K562 (cell line): ENCODE data around the gene TTC31. TPM values are rescaled to one million over a fixed set of nuclear protein-coding genes. Genes with fewer than 3 reads are reported as not detected.
A peak's percentile ranks its signal among the peaks of the same experiment; 100 is the strongest.

Experiments
- ARID1B ChIP-seq: fragments of 450-650 bp; IDR thresholded peaks from 2 replicates; pipeline ENCODE4 v1.6.1; 2016; ENCODE audit warnings: antibody characterized with exemption, mild to moderate bottlenecking, inconsistent platforms
- CCNT2 ChIP-seq: IDR thresholded peaks from 2 replicates; pipeline ENCODE4 v1.6.1; 2011; ENCODE audit warnings: borderline replicate concordance, low read depth, mild to moderate bottlenecking, moderate library complexity, mixed read lengths, low read length; ENCODE audit not compliant: insufficient read length; ENCODE audit errors: extremely low read depth
- ETS2 ChIP-seq: IDR thresholded peaks from 2 replicates; pipeline ENCODE4 v1.6.1; 2016; ENCODE audit warnings: borderline replicate concordance, missing genetic modification characterization, mild to moderate bottlenecking, moderate library complexity, missing compliant biosample characterization; ENCODE audit not compliant: poor library complexity, severe bottlenecking
- HDAC1 ChIP-seq, 2 experiments: fragments of 450-650 bp; IDR thresholded peaks; 2 replicates each; pipeline ENCODE4 v1.6.1; 2016 to 2017; ENCODE audit warnings: inconsistent platforms in 1 of 2, mild to moderate bottlenecking in 1 of 2, moderate library complexity in 1 of 2
- PHB ChIP-seq: fragments of 250-450 bp; sonication (Bioruptor Pico); IDR thresholded peaks from 2 replicates; pipeline ENCODE4 v1.5.0; 2021
- RBM15 ChIP-seq: fragments of 200-400 bp; formaldehyde crosslinking; IDR thresholded peaks from 2 replicates; pipeline ENCODE4 v1.6.1; 2018; ENCODE audit warnings: mild to moderate bottlenecking, low read length, moderate library complexity; ENCODE audit not compliant: insufficient read depth
- ZNF311 ChIP-seq: fragments of 250-450 bp; sonication (Bioruptor Pico); IDR thresholded peaks from 2 replicates; pipeline ENCODE4 v1.4.0; 2020; ENCODE audit warnings: mild to moderate bottlenecking, moderate library complexity
- ZSCAN29 ChIP-seq: fragments of 450-650 bp; IDR thresholded peaks from 2 replicates; pipeline ENCODE4 v1.6.1; 2017
- polyA plus RNA-seq, 8 experiments: library from polyadenylated mRNA; depleted of rRNA in 4 of 8; stranded (reverse) in 5 of 8; unstranded in 3 of 8; fragments of >200 nt; fragmentation: Nextera tagmentation in 2 of 8; fragmentation: Illumina TruSeq in 1 of 8; extraction: Ambion mirVana in 2 of 8; extraction: Trizol in 1 of 8; gene quantifications; 2 replicates each; pipeline versions ENCODE4 v1.2.1 to v1.2.3, GENCODE V29; 2011 to 2014; ENCODE audit warnings: inconsistent platforms in 1 of 8, missing spikeins in 1 of 8
- total RNA-seq, 7 experiments: library from RNA; depleted of rRNA in 6 of 7; stranded (reverse); fragments of >200 nt in 6 of 7; fragmentation: Illumina TruSeq in 2 of 7; extraction: Trizol in 2 of 7; gene quantifications; 2 replicates each; pipeline versions ENCODE4 v1.2.1 to v1.2.3, GENCODE V29; 2011 to 2021; ENCODE audit warnings: low replicate concordance in 1 of 7
- TF ChIP-seq, protein P1 (sequence below): fragments of 450-650 bp; IDR thresholded peaks from 2 replicates; pipeline ENCODE4 v1.6.1; 2016; ENCODE audit warnings: mild to moderate bottlenecking, moderate library complexity
- TF ChIP-seq, protein P2 (sequence below): sonication (generic); formaldehyde crosslinking; IDR thresholded peaks from 2 replicates; pipeline ENCODE4 v1.9.0; 2022; ENCODE audit warnings: mild to moderate bottlenecking, missing genetic modification reagents

Gene TTC31
- total and polyA plus RNA-seq, 9 of the 15 experiments (the other 6 are each of a cell fraction or from before 2014, with no cell fraction given), result 4.7 to 30.5 (median 15.9) TPM

DNA sequence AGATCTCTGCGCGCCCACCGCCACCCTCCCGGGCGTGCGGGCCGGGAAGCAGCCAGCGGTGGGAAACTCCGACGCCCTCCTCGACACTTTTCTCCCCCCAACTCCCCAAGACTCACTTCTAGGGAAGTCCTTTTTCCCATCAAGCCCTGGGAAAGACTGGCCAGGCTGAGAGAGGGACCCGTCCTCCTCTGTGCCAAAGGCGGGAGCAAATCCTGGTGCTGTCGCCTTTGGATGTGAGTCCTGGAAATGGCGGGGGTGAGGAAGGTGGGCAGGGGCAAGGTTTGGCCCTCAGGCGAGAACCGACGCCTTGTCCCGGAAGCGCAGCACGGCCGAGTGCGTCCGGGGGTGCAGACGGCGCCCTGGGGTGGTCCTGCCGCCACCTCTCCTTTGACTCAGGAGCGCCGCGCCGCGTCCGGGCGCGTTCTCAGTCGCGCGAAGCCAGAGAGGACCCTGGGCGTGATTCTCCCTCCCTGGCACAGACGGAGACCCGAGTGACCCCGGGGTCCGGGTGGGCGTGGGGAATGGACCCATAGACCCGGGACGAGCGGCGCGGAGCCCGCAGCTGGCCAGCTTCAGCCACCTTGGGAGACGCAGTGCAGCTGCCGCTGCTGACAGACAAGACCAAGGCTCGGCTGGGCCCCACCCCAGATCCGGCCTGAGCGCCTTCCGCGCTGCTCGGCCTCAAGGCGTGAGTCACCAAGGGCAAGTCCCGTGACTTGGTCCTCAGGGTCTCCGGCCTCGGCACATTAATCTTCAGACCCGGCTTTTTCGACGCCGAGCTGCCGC lies 20.0 kb downstream of the TTC31 start (continued):
- TF ChIP-seq, protein P1, sequence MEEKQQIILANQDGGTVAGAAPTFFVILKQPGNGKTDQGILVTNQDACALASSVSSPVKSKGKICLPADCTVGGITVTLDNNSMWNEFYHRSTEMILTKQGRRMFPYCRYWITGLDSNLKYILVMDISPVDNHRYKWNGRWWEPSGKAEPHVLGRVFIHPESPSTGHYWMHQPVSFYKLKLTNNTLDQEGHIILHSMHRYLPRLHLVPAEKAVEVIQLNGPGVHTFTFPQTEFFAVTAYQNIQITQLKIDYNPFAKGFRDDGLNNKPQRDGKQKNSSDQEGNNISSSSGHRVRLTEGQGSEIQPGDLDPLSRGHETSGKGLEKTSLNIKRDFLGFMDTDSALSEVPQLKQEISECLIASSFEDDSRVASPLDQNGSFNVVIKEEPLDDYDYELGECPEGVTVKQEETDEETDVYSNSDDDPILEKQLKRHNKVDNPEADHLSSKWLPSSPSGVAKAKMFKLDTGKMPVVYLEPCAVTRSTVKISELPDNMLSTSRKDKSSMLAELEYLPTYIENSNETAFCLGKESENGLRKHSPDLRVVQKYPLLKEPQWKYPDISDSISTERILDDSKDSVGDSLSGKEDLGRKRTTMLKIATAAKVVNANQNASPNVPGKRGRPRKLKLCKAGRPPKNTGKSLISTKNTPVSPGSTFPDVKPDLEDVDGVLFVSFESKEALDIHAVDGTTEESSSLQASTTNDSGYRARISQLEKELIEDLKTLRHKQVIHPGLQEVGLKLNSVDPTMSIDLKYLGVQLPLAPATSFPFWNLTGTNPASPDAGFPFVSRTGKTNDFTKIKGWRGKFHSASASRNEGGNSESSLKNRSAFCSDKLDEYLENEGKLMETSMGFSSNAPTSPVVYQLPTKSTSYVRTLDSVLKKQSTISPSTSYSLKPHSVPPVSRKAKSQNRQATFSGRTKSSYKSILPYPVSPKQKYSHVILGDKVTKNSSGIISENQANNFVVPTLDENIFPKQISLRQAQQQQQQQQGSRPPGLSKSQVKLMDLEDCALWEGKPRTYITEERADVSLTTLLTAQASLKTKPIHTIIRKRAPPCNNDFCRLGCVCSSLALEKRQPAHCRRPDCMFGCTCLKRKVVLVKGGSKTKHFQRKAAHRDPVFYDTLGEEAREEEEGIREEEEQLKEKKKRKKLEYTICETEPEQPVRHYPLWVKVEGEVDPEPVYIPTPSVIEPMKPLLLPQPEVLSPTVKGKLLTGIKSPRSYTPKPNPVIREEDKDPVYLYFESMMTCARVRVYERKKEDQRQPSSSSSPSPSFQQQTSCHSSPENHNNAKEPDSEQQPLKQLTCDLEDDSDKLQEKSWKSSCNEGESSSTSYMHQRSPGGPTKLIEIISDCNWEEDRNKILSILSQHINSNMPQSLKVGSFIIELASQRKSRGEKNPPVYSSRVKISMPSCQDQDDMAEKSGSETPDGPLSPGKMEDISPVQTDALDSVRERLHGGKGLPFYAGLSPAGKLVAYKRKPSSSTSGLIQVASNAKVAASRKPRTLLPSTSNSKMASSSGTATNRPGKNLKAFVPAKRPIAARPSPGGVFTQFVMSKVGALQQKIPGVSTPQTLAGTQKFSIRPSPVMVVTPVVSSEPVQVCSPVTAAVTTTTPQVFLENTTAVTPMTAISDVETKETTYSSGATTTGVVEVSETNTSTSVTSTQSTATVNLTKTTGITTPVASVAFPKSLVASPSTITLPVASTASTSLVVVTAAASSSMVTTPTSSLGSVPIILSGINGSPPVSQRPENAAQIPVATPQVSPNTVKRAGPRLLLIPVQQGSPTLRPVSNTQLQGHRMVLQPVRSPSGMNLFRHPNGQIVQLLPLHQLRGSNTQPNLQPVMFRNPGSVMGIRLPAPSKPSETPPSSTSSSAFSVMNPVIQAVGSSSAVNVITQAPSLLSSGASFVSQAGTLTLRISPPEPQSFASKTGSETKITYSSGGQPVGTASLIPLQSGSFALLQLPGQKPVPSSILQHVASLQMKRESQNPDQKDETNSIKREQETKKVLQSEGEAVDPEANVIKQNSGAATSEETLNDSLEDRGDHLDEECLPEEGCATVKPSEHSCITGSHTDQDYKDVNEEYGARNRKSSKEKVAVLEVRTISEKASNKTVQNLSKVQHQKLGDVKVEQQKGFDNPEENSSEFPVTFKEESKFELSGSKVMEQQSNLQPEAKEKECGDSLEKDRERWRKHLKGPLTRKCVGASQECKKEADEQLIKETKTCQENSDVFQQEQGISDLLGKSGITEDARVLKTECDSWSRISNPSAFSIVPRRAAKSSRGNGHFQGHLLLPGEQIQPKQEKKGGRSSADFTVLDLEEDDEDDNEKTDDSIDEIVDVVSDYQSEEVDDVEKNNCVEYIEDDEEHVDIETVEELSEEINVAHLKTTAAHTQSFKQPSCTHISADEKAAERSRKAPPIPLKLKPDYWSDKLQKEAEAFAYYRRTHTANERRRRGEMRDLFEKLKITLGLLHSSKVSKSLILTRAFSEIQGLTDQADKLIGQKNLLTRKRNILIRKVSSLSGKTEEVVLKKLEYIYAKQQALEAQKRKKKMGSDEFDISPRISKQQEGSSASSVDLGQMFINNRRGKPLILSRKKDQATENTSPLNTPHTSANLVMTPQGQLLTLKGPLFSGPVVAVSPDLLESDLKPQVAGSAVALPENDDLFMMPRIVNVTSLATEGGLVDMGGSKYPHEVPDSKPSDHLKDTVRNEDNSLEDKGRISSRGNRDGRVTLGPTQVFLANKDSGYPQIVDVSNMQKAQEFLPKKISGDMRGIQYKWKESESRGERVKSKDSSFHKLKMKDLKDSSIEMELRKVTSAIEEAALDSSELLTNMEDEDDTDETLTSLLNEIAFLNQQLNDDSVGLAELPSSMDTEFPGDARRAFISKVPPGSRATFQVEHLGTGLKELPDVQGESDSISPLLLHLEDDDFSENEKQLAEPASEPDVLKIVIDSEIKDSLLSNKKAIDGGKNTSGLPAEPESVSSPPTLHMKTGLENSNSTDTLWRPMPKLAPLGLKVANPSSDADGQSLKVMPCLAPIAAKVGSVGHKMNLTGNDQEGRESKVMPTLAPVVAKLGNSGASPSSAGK, result peak; percentile 80
- TF ChIP-seq ARID1B (peak; percentile 79), RBM15 (no peak), PHB (CRISPR knock-in tag) (peak; percentile 64; the same call in 1 of the 2 replicates), ZNF311 (CRISPR knock-in tag) (no peak), ZSCAN29 (0 out of 2 replicates have a peak, but pooled peaks have one; percentile 20), CCNT2 (peak; percentile 74), ETS2 (no peak), HDAC1 (IDR thresholded peaks at IDR 0.05) (peak in 1 of 2 experiments; percentile 37; a peak in 2 of 4 replicates)
- TF ChIP-seq, protein P2, sequence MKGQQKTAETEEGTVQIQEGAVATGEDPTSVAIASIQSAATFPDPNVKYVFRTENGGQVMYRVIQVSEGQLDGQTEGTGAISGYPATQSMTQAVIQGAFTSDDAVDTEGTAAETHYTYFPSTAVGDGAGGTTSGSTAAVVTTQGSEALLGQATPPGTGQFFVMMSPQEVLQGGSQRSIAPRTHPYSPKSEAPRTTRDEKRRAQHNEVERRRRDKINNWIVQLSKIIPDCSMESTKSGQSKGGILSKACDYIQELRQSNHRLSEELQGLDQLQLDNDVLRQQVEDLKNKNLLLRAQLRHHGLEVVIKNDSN, result peak; percentile 51; the same call in 1 of the 2 replicates
